ENCODE results near the gene PIP5KL1.
A peak's percentile ranks its signal among the peaks of the same experiment; 100 is the strongest.

The PIP5KL1 gene

DNA sequence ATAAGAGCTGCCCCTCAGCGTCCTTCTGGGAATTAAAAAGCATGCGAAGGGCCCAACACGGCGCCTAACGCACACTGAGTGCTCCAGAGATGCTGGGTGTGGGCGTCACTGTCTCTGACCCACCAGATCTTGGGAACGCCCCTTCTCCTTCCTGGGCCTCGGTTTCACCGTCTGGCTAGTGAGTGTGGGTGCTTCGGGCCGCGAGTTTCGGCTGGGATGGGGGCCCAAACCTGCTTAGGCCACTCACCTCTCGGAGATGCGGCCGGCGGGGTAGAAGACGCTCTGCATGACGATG is 3.7 kb downstream of the PIP5KL1 start:
- peaks cover 10% of the 10 kb centered on the region for H3K4me1 ChIP-seq
- in situ Hi-C loops (cut with MboI; ENCODE audit: low sequenced_read_pairs) = loop anchor here (10.0 kb wide), 1 partner anchor 422 kb away; no protein-coding TSS in a partner anchor
- H3K36me3 ChIP-seq (replicated peaks) = no peaks in the 10 kb centered on the region
- no peaks in the 10 kb centered on the region for H3K9me3 ChIP-seq
- peaks cover 16% of the 10 kb centered on the region for H3K27me3 ChIP-seq (ENCODE audit: low read depth)
- DNase-seq (ENCODE audit: low spot score in 2 of 2) = no peak
- no peak overlapping the region for H3K4me3 ChIP-seq

DNA sequence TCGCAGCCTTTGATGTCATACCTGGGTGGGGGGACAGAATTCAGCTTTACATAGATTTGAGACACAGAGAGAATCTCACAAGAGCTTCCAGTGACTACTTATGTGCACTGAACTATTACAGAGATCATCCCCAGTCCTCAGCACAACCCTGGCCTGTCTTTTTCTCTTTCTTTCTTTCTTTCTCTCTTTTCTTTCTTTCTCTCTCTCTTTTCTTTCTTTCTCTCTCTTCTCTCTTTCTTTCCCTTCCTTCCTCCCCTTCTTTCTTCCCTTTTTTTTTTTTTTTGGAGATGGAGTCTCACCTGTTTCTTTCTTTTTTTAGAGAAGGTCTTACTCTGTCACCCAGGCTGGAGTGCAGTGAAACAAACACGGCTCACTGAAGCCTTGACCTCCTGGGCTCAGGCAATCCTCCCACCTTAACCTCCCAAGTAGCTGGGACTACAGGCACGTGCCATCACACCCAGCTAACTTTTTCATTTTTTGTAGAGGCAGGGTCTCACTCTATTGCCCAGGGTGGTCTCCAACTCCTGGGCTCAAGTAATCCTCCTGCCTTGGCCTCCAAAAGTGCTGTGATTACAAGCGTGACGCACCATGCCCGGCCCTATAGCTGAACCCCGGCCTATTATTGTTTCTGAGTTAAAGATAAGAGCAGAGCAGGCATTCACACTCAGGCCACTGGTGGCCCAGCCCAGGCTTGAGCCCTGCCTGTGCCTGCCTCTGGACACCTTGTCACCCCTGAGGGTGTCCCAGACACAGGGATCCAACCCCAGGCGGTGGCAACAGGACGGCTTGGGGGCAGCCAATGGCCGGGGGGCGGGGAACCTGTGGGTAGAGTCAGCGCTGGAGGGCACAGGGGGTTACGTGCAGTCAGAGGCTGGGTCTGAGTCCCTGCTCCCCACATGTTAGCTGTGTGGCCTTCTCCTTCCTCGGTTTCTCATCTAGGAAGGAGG is 4.3 kb downstream of the PIP5KL1 start:
- Histone ChIP-seq H3K4me1 (peaks cover 8% of the 10 kb centered on the region), H3K27me3 (ENCODE audit: low read depth) (peaks cover 19% of the 10 kb centered on the region), H3K4me3 (no peak overlapping the region), H3K9me3 (no peaks in the 10 kb centered on the region), H3K36me3 (replicated peaks) (no peaks in the 10 kb centered on the region)
- DNase-seq (ENCODE audit: low spot score in 2 of 2) = no peak
- in situ Hi-C loops (cut with MboI; ENCODE audit: low sequenced_read_pairs) = loop anchor here (10.0 kb wide), 1 partner anchor 421 kb away; no protein-coding TSS in a partner anchor

DNA sequence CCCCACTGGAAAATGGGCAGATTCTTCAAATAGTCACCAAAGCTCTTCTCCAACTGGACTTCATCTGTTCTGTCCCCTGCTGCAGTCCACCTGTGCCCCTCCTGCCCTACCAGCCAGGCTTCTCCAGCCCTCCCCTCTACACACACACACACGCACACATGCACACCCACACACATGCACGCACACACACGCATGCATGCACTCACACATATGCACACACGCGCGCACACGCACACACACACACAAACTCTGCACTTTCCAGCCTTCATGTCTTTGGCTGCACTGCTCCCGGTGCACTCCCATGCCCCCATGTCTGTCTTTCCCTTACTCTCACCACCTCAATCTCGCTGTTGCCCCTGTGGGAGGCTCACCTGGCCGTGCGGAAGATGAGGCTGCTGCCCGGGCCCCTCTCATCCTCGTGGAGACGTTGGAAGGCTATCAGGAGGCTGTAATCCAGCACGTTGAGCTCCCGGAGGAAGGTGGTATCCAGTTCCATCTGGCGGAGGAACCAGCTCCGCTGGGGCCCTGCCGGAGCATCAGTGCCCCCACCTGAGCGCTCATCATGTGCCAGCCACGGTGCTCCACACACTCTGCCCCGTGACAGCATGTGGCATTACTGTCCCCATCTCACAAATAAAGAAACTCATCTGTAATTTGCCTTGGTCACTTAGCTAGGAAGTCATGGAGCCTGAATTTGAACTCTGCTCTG is 5.7 kb downstream of the PIP5KL1 start:
- no peak overlapping the region for H3K4me3 ChIP-seq
- in situ Hi-C loops (cut with MboI; ENCODE audit: low sequenced_read_pairs) = loop anchor here (5.0 to 25.0 kb wide), 4 partner anchors 338 to 988 kb away; no protein-coding TSS in a partner anchor
- H3K27me3 ChIP-seq (ENCODE audit: low read depth) = peaks cover 19% of the 10 kb centered on the region
- H3K4me1 ChIP-seq = no peaks in the 10 kb centered on the region; the same call in 1 of the 2 replicates
- no peak for DNase-seq (ENCODE audit: low spot score in 2 of 2)
- H3K36me3 ChIP-seq (replicated peaks) = no peaks in the 10 kb centered on the region
- no peaks in the 10 kb centered on the region for H3K9me3 ChIP-seq

DNA sequence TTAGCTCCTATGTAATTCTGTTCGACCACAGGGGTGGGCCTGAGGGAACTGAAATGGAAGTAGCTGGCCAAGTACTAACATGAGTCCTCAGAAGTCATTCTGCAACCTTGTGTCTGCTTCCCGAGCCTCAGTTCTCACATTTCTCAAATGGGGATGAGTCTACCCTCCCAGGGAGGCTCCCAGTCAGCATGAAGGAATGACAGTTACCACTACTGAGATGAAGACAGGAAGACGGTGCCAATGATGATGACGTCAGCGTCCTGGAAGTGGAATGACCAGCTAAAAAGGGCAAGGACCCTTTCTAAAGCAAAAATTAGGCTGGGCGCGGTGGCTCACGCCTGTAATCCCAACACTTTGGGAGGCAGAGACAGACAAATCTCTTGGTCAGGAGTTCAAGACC is 6.8 kb downstream of the PIP5KL1 start:
- Histone ChIP-seq H3K36me3 (replicated peaks) (no peaks in the 10 kb centered on the region), H3K4me3 (no peak overlapping the region), H3K4me1 (no peaks in the 10 kb centered on the region), H3K27me3 (ENCODE audit: low read depth) (peaks cover 19% of the 10 kb centered on the region), H3K9me3 (no peaks in the 10 kb centered on the region)
- DNase-seq (ENCODE audit: low spot score in 2 of 2) = no peak
- in situ Hi-C loops (cut with MboI; ENCODE audit: low sequenced_read_pairs) = loop anchor here (5.0 to 25.0 kb wide), 4 partner anchors 336 to 986 kb away; no protein-coding TSS in a partner anchor

DNA sequence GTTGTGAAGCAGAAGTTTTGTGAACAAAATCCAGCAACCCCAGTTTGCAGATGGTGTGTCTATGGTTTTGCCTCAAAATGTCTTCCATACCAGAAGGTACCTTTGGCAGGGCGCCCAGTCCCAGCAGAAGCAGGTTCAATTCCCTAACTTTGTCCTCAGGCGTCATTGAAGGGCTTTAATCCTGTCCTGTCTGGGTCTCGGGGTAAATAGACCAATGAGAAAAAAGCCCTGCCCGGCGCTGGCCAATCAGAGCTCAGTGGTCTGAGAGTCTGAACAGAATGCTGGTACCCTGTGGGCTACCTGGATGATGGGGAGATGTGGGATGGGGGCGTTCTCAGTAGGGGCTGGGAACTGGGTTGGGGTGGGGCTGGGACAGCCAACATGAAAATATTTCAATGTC is 7.5 kb downstream of the PIP5KL1 start:
- no peaks in the 10 kb centered on the region for H3K4me1 ChIP-seq

DNA sequence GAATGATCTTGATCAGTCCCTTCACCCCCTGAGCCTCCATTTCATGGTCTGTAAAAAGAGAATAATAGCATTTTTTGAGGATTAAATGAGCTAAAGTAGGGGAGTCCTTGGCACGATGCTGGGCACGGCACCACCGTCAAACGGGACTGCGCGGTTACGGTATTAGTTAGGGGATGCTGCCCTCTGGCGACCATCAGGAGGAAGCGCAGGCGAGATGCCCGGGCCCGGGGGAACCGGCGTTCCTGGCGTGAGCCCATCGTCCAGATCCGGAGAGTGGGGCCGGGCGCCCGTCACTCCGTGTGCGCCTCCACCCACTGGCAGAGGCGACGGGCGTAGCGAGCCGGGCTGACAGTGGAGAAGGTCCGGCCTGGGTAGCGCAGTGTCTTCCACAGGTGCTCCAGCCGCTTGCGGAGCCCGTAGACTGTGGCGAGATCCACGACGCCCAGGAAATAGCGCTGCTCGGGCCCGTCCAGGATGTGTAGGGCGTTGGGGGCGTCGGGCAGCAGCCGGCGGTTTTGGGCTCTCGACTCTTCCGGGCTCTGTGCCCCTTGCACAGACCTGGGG is 8.9 kb downstream of the PIP5KL1 start:
- Histone ChIP-seq H3K36me3 (replicated peaks) (no peaks in the 10 kb centered on the region), H3K9me3 (no peaks in the 10 kb centered on the region), H3K4me3 (peak overlapping the region; percentile 15), H3K4me1 (peaks cover 2% of the 10 kb centered on the region), H3K27me3 (ENCODE audit: low read depth) (peaks cover 17% of the 10 kb centered on the region)
- in situ Hi-C loops (cut with MboI; ENCODE audit: low sequenced_read_pairs) = loop anchor here (5.0 to 25.0 kb wide), 4 partner anchors 334 to 984 kb away; no protein-coding TSS in a partner anchor
- peak; percentile 39 to 82 for DNase-seq (ENCODE audit: low spot score in 2 of 2)

More for the DNA sequence above, 7.5 kb downstream of the PIP5KL1 start:
- peak in 1 of 2 experiments; percentile 56 for DNase-seq (ENCODE audit: low spot score in 2 of 2)
- Histone ChIP-seq H3K4me3 (no peak overlapping the region), H3K27me3 (ENCODE audit: low read depth) (peaks cover 19% of the 10 kb centered on the region), H3K9me3 (no peaks in the 10 kb centered on the region), H3K36me3 (replicated peaks) (no peaks in the 10 kb centered on the region)
- in situ Hi-C loops (cut with MboI; ENCODE audit: low sequenced_read_pairs) = loop anchor here (5.0 to 25.0 kb wide), 4 partner anchors 336 to 986 kb away; no protein-coding TSS in a partner anchor

DNA sequence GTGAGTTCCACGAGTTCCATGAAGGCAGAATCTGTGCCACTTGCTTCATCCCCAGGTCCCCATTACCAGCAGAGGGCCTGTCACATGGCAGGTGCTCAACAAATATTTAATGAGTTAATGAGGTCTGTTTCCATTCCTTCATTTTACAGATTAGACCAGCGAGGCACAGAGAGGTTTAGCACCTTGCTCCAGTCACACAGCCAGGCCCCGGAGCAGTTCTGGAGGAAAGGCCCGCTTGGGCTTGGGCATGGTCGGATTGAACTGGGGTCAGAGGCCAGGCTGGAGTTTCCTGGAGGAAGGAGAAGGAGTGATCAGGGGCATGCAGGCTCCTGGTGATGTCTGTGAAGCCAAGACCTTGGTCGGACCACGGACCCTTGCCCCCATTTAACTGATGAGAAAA is 9.8 kb downstream of the PIP5KL1 start:
- in situ Hi-C loops (cut with MboI; ENCODE audit: low sequenced_read_pairs) = loop anchor here (5.0 to 25.0 kb wide), 4 partner anchors 333 to 983 kb away; no protein-coding TSS in a partner anchor
- Histone ChIP-seq H3K27me3 (ENCODE audit: low read depth) (peaks cover 11% of the 10 kb centered on the region), H3K9me3 (no peaks in the 10 kb centered on the region), H3K4me3 (no peak overlapping the region), H3K4me1 (peaks cover 2% of the 10 kb centered on the region), H3K36me3 (replicated peaks) (no peaks in the 10 kb centered on the region)
- no peak for DNase-seq (ENCODE audit: low spot score in 2 of 2)

DNA sequence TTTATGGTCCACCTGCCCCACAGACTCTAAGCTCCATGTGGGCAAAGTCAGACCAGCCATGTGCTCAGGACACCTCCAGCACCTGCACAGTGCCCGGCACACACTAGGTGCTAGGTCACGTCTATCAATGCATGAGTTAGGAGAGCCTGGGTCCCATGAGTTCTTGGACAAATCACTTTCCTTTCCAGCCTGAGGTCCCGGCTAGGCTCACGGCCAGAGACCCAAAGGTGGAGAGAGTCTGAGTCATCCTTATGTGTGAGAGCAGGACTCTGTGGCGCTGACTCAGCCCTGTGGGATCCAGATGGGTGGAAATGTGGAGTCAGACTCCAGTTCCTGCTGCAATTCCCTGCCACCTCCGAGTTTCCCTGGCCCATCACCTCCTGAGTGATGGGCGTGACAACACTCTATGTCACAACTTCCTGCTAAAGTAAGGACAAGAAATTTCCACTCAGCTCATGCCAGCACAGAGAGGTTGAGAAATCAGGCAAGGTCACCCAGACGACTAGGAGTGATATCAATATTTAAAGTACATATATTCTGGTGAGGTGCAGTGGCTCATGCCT is 11.2 kb downstream of the PIP5KL1 start:
- H3K4me3 ChIP-seq = no peak overlapping the region
- no peaks in the 10 kb centered on the region for H3K36me3 ChIP-seq (replicated peaks)
- DNase-seq (ENCODE audit: low spot score in 2 of 2) = no peak
- H3K27me3 ChIP-seq (ENCODE audit: low read depth) = peaks cover 5% of the 10 kb centered on the region; the same call in 1 of the 2 replicates
- peaks cover 2% of the 10 kb centered on the region for H3K4me1 ChIP-seq
- H3K9me3 ChIP-seq = no peaks in the 10 kb centered on the region
- in situ Hi-C loops (cut with MboI; ENCODE audit: low sequenced_read_pairs) = loop anchor here (10.0 to 25.0 kb wide), 2 partner anchors 185 to 982 kb away; partner anchors contain the start of gene TOR2A

DNA sequence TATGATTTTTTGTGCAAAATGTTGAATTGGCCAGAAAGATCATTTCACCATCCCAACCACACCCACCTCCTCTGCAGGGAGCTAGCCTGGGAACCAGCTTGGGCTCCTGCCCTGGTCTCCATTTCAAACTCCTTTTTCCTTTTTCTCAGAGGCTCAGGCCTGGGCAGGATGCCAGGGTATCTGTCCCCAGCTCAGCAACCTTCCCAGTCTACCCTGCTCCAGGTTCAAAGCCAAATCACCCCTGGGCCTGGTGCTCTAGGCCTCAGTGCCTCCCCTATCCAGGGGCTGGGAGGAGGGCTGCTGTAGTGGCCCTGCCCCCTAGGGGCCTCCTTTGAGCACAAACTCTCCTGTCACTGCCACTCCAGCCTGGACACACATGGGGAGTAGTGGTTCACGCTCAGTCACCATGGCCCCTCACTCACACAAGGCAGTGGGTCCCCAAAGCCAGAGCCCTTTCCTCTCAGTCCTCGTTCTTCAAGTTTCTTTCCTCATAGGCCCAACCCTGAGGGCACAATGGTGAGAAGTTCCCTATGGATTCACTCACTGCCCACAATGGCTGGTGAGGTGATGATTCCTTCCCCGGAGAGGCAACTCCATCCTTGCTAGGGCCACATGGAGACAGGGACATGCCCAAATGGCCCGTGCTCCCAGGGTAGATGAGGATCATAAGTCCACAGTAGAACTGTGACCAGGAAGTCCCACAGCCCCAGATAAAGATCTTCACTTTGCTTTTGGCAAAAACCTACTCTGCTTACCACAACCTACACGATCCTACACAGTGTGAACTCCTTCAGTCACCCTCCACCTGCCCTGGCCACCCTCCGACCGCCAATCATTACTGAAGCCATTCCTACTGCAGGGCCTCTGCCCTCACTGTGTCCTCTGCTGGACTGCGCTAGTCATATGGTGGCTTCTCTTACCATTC is 12.1 kb downstream of the PIP5KL1 start:
- Histone ChIP-seq H3K4me1 (peaks cover 2% of the 10 kb centered on the region), H3K27me3 (ENCODE audit: low read depth) (peaks cover 5% of the 10 kb centered on the region; the same call in 1 of the 2 replicates), H3K9me3 (no peaks in the 10 kb centered on the region), H3K36me3 (replicated peaks) (no peaks in the 10 kb centered on the region), H3K4me3 (no peak overlapping the region)
- peak in 1 of 2 experiments; percentile 50 for DNase-seq (ENCODE audit: low spot score in 2 of 2)
- in situ Hi-C loops (cut with MboI; ENCODE audit: low sequenced_read_pairs) = loop anchor here (10.0 to 25.0 kb wide), 2 partner anchors 184 to 981 kb away; partner anchors contain the start of gene TOR2A

DNA sequence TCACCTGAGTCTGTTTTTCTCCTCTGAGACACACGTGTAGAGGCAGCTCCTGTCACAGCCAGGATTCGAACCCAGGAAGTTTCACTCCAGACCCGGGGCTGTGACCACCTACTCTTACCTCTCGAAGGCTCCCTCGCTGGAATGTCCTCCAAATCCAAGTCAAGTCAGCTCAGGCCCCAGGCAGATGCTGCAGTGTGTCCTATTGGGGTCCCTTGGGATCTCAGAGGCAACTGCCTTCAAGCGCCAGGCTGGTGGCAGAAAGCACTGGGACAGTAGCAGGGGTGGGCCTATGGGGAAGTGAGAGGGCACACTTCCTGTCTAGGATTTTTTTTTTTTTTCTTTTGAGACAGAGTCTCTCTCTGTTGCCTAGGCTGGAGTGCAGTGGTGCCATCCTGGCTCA is 13.0 kb downstream of the PIP5KL1 start:
- H3K9me3 ChIP-seq = no peaks in the 10 kb centered on the region
- H3K4me1 ChIP-seq = peaks cover 2% of the 10 kb centered on the region
- H3K4me3 ChIP-seq = no peak overlapping the region
- DNase-seq (ENCODE audit: low spot score in 2 of 2) = no peak
- H3K36me3 ChIP-seq (replicated peaks) = peaks cover 7% of the 10 kb centered on the region
- in situ Hi-C loops (cut with MboI; ENCODE audit: low sequenced_read_pairs) = loop anchor here (10.0 to 25.0 kb wide), 2 partner anchors 183 to 980 kb away; partner anchors contain the start of gene TOR2A
- peaks cover 5% of the 10 kb centered on the region; the same call in 1 of the 2 replicates for H3K27me3 ChIP-seq (ENCODE audit: low read depth)

DNA sequence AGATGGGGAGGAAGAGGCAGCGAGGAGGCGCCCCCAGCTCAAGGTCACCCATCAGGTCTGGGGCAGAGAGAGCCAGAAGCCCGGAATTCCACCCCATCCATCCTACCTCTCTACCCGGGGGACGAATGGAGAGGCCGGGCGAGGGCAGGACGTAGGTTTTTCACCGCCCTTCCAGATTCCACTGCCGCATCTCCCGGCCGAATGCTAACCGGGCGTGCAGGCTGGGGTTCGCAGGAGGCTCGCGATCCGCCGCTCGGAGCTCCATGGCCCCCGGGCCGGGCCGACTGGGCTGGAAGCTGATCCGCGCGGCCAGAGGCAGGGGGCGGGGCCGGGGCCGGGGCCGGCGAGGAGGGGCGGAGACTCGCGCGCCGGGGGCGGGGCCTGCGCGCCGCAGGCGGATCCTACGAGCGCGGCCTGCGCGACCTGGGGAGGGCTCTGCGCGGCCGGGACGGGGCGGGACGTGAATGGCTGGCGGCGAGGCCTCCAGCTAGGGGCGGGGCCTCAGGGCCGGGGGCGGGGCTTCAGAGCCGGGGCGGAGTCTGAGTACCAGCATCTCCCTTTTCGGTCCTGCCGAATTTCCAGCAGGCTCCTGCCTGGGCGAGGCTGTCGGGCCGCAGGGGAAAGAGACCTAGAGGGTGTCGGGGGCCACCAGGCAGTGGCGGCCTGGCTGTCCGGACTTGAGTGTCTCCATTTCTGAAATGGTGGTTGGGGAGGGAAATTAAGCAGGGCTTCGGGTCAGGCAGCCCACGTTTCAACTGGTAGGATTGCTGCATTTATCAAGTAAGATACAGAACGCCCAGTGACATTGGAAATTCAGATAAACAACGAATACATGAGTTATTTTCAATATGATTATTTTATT is 13.6 kb downstream of the PIP5KL1 start, which contains the start of gene ST6GALNAC4:
TSS of gene ST6GALNAC4 (minus strand) at position 322 of the 862 bp plus-strand sequence. CDS start 622 bp downstream, outside the sequence.
- Histone ChIP-seq H3K4me3 (peak within 1 kb of the TSS; percentile 60), H3K9me3 (no peaks in the 10 kb centered on the region), H3K36me3 (replicated peaks) (peaks cover 13% of the 10 kb centered on the region), H3K4me1 (peaks cover 2% of the 10 kb centered on the region), H3K27me3 (ENCODE audit: low read depth) (peaks cover 3% of the 10 kb centered on the region; the same call in 1 of the 2 replicates)
- in situ Hi-C loops (cut with MboI; ENCODE audit: low sequenced_read_pairs) = loop anchor here (10.0 to 25.0 kb wide), 2 partner anchors 182 to 980 kb away; partner anchors contain the start of gene TOR2A
- DNase-seq (ENCODE audit: low spot score in 2 of 2) = peak; percentile 91 to 96
